Non-pigmented ciliary epithelial cell (primary cell): ENCODE data around the gene BPIFB4.

Experiments used
- DNase-seq: peaks from one replicate; pipeline ENCODE4 v3.0.0-alpha.2; 2010; ENCODE audit warnings: low read depth

Gene BPIFB4

DNA sequence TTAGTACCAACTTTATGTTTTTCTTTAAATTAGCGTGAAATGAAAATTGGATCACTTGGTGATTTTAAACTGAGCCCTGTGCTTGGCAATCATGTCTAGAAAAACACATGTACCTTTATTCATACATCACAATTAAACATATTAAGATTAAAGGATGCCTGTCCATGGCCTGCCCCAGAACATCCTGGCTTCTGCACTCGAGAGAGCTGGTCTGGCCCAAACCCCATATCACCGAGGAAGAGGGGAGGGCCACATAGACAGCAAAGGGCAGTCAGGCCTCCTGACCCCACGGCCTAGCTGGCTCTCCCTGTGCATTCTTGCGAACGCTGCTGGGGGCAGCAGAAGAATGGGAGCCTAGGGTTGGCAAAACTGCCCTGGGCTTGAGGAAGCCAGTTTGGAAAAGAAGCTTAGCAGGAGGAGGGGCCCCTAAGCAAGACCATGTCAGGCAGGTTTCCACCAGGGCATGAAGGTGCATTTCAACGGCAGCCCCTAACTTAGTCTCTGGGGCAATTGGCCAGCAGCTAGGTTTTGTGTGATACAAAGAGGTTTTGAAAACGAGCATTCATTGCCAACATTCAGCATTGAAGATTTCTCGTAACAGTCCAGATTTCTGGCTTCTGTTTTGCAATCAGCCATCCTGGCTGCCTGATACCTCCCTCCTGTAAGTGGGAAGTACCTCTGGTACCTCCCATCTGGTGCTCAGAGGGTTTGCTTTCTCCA lies 17.2 kb upstream of the BPIFB4 start:
- DNase-seq = no peak

DNA sequence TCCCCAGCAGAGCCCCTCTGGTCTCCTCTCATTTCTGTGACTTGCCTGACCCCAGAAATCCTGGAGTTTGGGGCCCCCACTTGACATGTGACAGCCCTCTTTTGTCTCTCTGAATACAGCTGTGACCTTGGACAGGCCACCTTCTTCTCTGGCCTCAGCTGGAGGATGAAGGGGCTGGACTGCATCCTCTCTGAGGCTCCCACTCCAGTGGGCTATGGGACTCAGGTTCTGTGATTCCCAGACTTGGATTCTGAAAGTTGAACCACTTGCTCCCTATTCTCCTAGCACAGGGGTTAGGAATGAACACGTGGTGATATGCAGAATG lies 16.7 kb upstream of the BPIFB4 start:
- no peak for DNase-seq

DNA sequence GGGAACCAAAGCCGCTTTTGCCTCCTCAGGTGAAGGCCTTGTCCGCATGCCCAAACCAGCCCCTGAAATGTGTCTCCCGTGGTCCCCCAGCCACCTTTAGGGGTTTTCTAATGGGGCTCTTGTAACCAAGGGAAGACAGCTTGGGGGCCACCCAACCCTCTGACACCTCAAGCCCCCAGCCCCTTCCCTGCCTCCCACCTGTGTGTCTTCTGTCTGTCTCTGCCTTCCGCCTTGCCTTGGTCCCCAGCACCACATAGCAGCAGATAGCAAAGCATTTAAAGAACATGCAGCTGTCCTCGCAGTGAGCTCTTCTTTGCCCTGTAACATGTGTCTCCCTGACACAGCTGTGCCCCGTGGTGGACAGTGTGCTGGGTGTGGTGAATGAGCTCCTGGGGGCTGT lies 16.2 kb upstream of the BPIFB4 start:
- DNase-seq = no peak

DNA sequence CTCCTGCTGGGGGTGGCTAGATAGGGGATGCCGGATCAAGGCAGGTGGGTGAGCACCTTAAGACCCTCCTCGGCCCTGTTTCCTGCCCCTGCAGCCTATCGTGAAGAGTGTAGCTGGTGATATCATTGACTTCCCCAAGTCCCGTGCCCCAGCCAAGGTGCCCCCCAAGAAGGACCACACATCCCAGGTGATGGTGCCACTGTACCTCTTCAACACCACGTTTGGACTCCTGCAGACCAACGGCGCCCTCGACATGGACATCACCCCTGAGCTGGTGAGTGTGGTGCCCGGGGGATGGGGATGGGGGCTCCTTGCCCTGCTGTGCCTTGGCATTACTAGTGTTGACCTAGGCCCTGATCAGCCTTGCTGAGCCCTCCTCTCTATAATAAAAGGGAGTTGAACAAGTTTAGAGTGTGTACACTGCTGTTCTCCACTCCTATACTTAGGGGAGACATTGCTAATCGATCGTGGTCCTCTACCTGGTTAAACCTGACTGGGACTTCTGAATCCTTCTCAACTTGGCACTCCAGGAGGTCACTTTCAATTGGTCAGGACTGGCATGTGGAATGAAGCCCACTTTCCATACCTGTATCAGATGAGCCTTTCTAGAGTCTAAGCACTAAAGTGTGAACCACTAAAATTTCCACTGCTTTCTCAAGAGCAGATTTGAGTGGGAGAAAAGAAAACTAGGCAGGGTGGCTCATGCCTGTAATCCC lies 14.7 kb upstream of the BPIFB4 start:
- DNase-seq = no peak

- no peak for DNase-seq
These were observed 13.7 kb upstream of the BPIFB4 start for GRCh38 chr20:33065785-33066184.

DNA sequence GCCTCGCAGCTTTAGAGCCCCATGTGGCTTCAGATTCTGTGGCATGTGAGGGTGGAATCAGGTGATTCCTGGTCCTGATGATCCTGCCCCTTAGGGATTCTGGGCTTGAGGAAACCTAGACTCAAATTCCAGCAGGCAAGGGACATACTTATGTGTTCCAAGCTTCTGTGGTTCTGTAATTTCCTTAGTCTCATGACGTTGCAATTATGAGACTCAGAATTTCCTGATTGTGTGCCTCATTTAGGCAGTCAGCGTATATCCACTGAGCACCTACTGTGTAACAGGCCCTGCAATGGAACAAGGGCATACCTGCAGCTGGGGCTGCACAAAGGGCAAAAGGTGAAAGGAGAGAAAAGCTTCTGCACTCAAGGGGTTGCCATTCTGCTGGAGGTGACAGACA lies 11.6 kb upstream of the BPIFB4 start:
- no peak for DNase-seq

GRCh38 chr20:33068251-33068939 lies 11.0 kb upstream of the BPIFB4 start:
- no peak for DNase-seq

GRCh38 chr20:33069673-33070072 lies 9.8 kb upstream of the BPIFB4 start:
- no peak for DNase-seq

GRCh38 chr20:33070111-33071053 lies 9.1 kb upstream of the BPIFB4 start:
- DNase-seq = no peak

DNA sequence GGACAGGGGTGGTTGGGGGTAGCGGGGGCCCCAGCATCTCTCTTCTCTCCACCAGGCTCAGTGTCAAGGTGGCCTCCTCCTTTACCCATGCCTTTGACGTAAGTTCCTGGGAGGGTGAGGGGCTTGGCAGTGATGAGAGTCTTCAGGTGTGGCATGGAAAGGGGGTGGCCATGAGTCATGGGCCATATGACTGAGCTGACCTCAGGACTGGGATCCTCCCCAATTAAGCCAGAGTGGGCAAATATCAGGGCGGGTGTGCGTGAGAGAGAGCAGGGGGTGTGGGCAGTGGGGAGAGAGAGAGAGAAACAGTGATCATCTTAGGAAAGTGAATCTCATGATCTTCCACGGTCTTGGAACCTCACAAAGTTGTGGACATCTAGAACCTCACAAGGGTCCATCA lies 8.2 kb upstream of the BPIFB4 start:
- no peak for DNase-seq

GRCh38 chr20:33072362-33072761 lies 7.1 kb upstream of the BPIFB4 start:
- DNase-seq = no peak

- DNase-seq = no peak
These were observed 6.6 kb upstream of the BPIFB4 start for GRCh38 chr20:33072813-33073212.

- no peak for DNase-seq
These were observed 4.8 kb upstream of the BPIFB4 start for GRCh38 chr20:33074675-33075074.

- no peak for DNase-seq
These were observed 4.2 kb upstream of the BPIFB4 start for GRCh38 chr20:33075281-33075680.

- DNase-seq = no peak
These were observed 2.6 kb upstream of the BPIFB4 start for GRCh38 chr20:33076662-33077372.

GRCh38 chr20:33081411-33082154 lies 2.1 kb downstream of the BPIFB4 start:
- no peak for DNase-seq

GRCh38 chr20:33082546-33082945 lies 3.1 kb downstream of the BPIFB4 start:
- no peak for DNase-seq

- DNase-seq = no peak
These were observed 4.3 kb downstream of the BPIFB4 start for GRCh38 chr20:33083544-33084340.

DNA sequence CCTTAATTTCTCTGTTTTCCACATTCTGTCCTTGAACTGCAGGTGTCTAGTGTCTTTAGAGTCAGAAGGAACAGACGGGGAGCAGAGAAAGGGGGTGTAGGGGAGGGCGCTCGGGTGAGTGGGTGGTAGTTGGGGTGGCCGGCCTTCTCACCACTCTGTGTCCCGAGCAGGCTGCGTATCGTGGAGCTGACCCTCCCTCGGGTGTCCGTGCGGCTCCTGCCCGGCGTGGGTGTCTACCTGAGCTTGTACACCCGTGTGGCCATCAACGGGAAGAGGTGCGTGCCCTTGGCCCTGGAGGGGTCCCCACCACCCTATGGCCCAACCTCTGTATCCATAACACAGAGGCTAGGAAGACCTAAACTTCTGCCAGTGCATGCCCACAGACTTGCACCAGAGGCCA lies 5.3 kb downstream of the BPIFB4 start:
- DNase-seq = no peak
